ENCODE results near the gene DNTT. TPM values are rescaled to one million over a fixed set of nuclear protein-coding genes. Genes with fewer than 3 reads are reported as not detected.
A peak's percentile ranks its signal among the peaks of the same experiment; 100 is the strongest.

Gene DNTT
- polyA plus RNA-seq, 1 donor: 0.04 TPM

GRCh38 chr10:96289218-96289910, 14.9 kb upstream of the DNTT start:
- Histone ChIP-seq H3K9me3 (ENCODE audit: control insufficient read depth, low read depth, low read length) (no peaks in the 10 kb centered on the region), H3K36me3 (ENCODE audit: control insufficient read depth, insufficient read depth, low read length) (no peaks in the 10 kb centered on the region), H3K27ac (ENCODE audit: low read length) (peak overlapping the region; percentile 97), H3K4me3 (ENCODE audit: low read length) (no peak overlapping the region), H3K4me1 (ENCODE audit: control insufficient read depth, insufficient read depth, low read length) (peaks cover 34% of the 10 kb centered on the region), H3K27me3 (ENCODE audit: control insufficient read depth, insufficient read depth, low read length) (no peaks in the 10 kb centered on the region)
- no peak for DNase-seq
- WGBS (ENCODE audit: insufficient coverage, low lambda C conversion rate): no CpG with 5 or more reads among the region's 9 CpGs

- no peaks in the 10 kb centered on the region for H3K36me3 ChIP-seq (ENCODE audit: control insufficient read depth, insufficient read depth, low read length)
- H3K27ac ChIP-seq (ENCODE audit: low read length): no peak overlapping the region
- no peaks in the 10 kb centered on the region for H3K9me3 ChIP-seq (ENCODE audit: control insufficient read depth, low read depth, low read length)
- H3K27me3 ChIP-seq (ENCODE audit: control insufficient read depth, insufficient read depth, low read length): no peaks in the 10 kb centered on the region
- 100% methylated on average over 1 of the region's 4 CpGs for WGBS (ENCODE audit: insufficient coverage, low lambda C conversion rate)
- DNase-seq: no peak
- no peak overlapping the region for H3K4me3 ChIP-seq (ENCODE audit: low read length)
- peaks cover 28% of the 10 kb centered on the region for H3K4me1 ChIP-seq (ENCODE audit: control insufficient read depth, insufficient read depth, low read length)
These were observed 13.7 kb upstream of the DNTT start for GRCh38 chr10:96290368-96291133.

- Histone ChIP-seq H3K4me1 (ENCODE audit: control insufficient read depth, insufficient read depth, low read length) (peaks cover 13% of the 10 kb centered on the region), H3K9me3 (ENCODE audit: control insufficient read depth, low read depth, low read length) (no peaks in the 10 kb centered on the region), H3K27ac (ENCODE audit: low read length) (peak overlapping the region; percentile 62), H3K36me3 (ENCODE audit: control insufficient read depth, insufficient read depth, low read length) (no peaks in the 10 kb centered on the region), H3K4me3 (ENCODE audit: low read length) (no peak overlapping the region), H3K27me3 (ENCODE audit: control insufficient read depth, insufficient read depth, low read length) (no peaks in the 10 kb centered on the region)
- DNase-seq: peak; percentile 58 to 80
- 60% methylated on average over 1 of the region's 7 CpGs for WGBS (ENCODE audit: insufficient coverage, low lambda C conversion rate)
These were observed 11.0 kb upstream of the DNTT start for GRCh38 chr10:96292971-96293920.

GRCh38 chr10:96295475-96295874, 8.8 kb upstream of the DNTT start:
- WGBS (ENCODE audit: insufficient coverage, low lambda C conversion rate): no CpG with 5 or more reads among the region's 4 CpGs
- no peaks in the 10 kb centered on the region for H3K9me3 ChIP-seq (ENCODE audit: control insufficient read depth, low read depth, low read length)
- H3K4me3 ChIP-seq (ENCODE audit: low read length): no peak overlapping the region
- H3K36me3 ChIP-seq (ENCODE audit: control insufficient read depth, insufficient read depth, low read length): no peaks in the 10 kb centered on the region
- DNase-seq: no peak
- H3K27ac ChIP-seq (ENCODE audit: low read length): no peak overlapping the region
- H3K27me3 ChIP-seq (ENCODE audit: control insufficient read depth, insufficient read depth, low read length): no peaks in the 10 kb centered on the region
- H3K4me1 ChIP-seq (ENCODE audit: control insufficient read depth, insufficient read depth, low read length): peaks cover 6% of the 10 kb centered on the region

GRCh38 chr10:96297486-96297885, 6.7 kb upstream of the DNTT start:
- H3K27ac ChIP-seq (ENCODE audit: low read length): no peak overlapping the region
- no peaks in the 10 kb centered on the region for H3K9me3 ChIP-seq (ENCODE audit: control insufficient read depth, low read depth, low read length)
- H3K27me3 ChIP-seq (ENCODE audit: control insufficient read depth, insufficient read depth, low read length): no peaks in the 10 kb centered on the region
- H3K4me3 ChIP-seq (ENCODE audit: low read length): no peak overlapping the region
- 100% methylated on average over 1 of the region's 2 CpGs for WGBS (ENCODE audit: insufficient coverage, low lambda C conversion rate)
- no peak for DNase-seq
- no peaks in the 10 kb centered on the region for H3K36me3 ChIP-seq (ENCODE audit: control insufficient read depth, insufficient read depth, low read length)
- peaks cover 6% of the 10 kb centered on the region for H3K4me1 ChIP-seq (ENCODE audit: control insufficient read depth, insufficient read depth, low read length)

GRCh38 chr10:96298362-96298761, 5.9 kb upstream of the DNTT start:
- WGBS (ENCODE audit: insufficient coverage, low lambda C conversion rate): 57% methylated on average over 1 of the region's 3 CpGs
- H3K27me3 ChIP-seq (ENCODE audit: control insufficient read depth, insufficient read depth, low read length): no peaks in the 10 kb centered on the region
- H3K36me3 ChIP-seq (ENCODE audit: control insufficient read depth, insufficient read depth, low read length): no peaks in the 10 kb centered on the region
- H3K4me3 ChIP-seq (ENCODE audit: low read length): no peak overlapping the region
- no peak overlapping the region for H3K27ac ChIP-seq (ENCODE audit: low read length)
- DNase-seq: no peak
- peaks cover 6% of the 10 kb centered on the region for H3K4me1 ChIP-seq (ENCODE audit: control insufficient read depth, insufficient read depth, low read length)
- H3K9me3 ChIP-seq (ENCODE audit: control insufficient read depth, low read depth, low read length): no peaks in the 10 kb centered on the region

GRCh38 chr10:96299383-96299782, 4.9 kb upstream of the DNTT start:
- no peak overlapping the region for H3K27ac ChIP-seq (ENCODE audit: low read length)
- no peak for DNase-seq
- H3K4me3 ChIP-seq (ENCODE audit: low read length): no peak overlapping the region
- H3K4me1 ChIP-seq (ENCODE audit: control insufficient read depth, insufficient read depth, low read length): no peaks in the 10 kb centered on the region
- H3K36me3 ChIP-seq (ENCODE audit: control insufficient read depth, insufficient read depth, low read length): no peaks in the 10 kb centered on the region
- H3K9me3 ChIP-seq (ENCODE audit: control insufficient read depth, low read depth, low read length): no peaks in the 10 kb centered on the region
- no CpG with 5 or more reads among the region's 5 CpGs for WGBS (ENCODE audit: insufficient coverage, low lambda C conversion rate)
- no peaks in the 10 kb centered on the region for H3K27me3 ChIP-seq (ENCODE audit: control insufficient read depth, insufficient read depth, low read length)

GRCh38 chr10:96301616-96302015, 2.6 kb upstream of the DNTT start:
- Histone ChIP-seq H3K36me3 (ENCODE audit: control insufficient read depth, insufficient read depth, low read length) (no peaks in the 10 kb centered on the region), H3K9me3 (ENCODE audit: control insufficient read depth, low read depth, low read length) (no peaks in the 10 kb centered on the region), H3K4me1 (ENCODE audit: control insufficient read depth, insufficient read depth, low read length) (no peaks in the 10 kb centered on the region), H3K27ac (ENCODE audit: low read length) (no peak overlapping the region), H3K4me3 (ENCODE audit: low read length) (no peak overlapping the region), H3K27me3 (ENCODE audit: control insufficient read depth, insufficient read depth, low read length) (no peaks in the 10 kb centered on the region)
- WGBS (ENCODE audit: insufficient coverage, low lambda C conversion rate): no CpG with 5 or more reads among the region's 1 CpG
- DNase-seq: no peak

GRCh38 chr10:96305019-96305418, 785 bp downstream of the DNTT start:
- H3K36me3 ChIP-seq (ENCODE audit: control insufficient read depth, insufficient read depth, low read length): no peaks in the 10 kb centered on the region
- DNase-seq: no peak
- no peaks in the 10 kb centered on the region for H3K4me1 ChIP-seq (ENCODE audit: control insufficient read depth, insufficient read depth, low read length)
- H3K27ac ChIP-seq (ENCODE audit: low read length): no peak overlapping the region
- H3K4me3 ChIP-seq (ENCODE audit: low read length): no peak overlapping the region
- H3K9me3 ChIP-seq (ENCODE audit: control insufficient read depth, low read depth, low read length): no peaks in the 10 kb centered on the region
- no peaks in the 10 kb centered on the region for H3K27me3 ChIP-seq (ENCODE audit: control insufficient read depth, insufficient read depth, low read length)
- no CpG with 5 or more reads among the region's 3 CpGs for WGBS (ENCODE audit: insufficient coverage, low lambda C conversion rate)

- DNase-seq: no peak
- H3K9me3 ChIP-seq (ENCODE audit: control insufficient read depth, low read depth, low read length): no peaks in the 10 kb centered on the region
- no peaks in the 10 kb centered on the region for H3K36me3 ChIP-seq (ENCODE audit: control insufficient read depth, insufficient read depth, low read length)
- WGBS (ENCODE audit: insufficient coverage, low lambda C conversion rate): 100% methylated on average over 1 of the region's 8 CpGs
- no peak overlapping the region for H3K4me3 ChIP-seq (ENCODE audit: low read length)
- H3K4me1 ChIP-seq (ENCODE audit: control insufficient read depth, insufficient read depth, low read length): no peaks in the 10 kb centered on the region
- H3K27ac ChIP-seq (ENCODE audit: low read length): no peak overlapping the region
- H3K27me3 ChIP-seq (ENCODE audit: control insufficient read depth, insufficient read depth, low read length): no peaks in the 10 kb centered on the region
These were observed 2.3 kb downstream of the DNTT start for GRCh38 chr10:96306516-96306915.

All from large intestine (tissue), 3 donors.